GM21786 (cell line): ENCODE results near the gene ARF1.

Experiments used
- ATAC-seq: cut with Tn5 transposase; IDR thresholded peaks from one replicate; pipeline ENCODE4 v1.9.1; 2021; ENCODE audit not compliant: unreplicated experiment

The ARF1 gene

DNA sequence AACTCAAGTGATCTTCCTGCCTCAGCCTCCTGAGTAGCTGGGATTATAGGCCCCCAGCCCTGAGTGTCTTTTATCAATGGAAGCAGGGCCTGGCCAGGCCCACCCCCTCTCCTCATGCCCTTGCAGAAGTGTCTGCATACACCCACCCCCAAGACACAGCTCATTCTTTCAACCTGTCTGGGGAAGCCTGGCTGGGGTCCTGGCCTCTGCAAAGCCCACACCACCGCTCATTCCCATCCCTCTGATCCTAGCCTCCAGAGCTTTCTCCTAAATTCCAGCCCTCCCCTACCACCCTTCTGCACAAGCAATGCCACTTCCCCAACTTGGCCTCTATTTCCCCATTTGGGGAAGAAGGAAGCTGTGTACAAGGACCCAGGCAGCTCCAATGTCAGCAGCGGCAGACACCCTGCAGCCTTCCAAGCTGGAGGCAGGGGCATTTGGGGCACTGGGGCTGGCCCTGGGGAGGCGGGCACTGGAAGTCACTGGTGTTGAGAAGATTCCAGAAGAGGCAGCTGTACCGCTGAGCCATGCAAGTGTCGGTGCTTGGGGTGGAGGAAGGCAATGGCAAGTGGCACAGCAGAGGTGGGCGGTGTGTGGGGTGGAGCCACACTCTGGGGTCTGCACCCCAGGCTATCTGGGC, 33.7 kb upstream of the ARF1 start:
- no peak for ATAC-seq

DNA sequence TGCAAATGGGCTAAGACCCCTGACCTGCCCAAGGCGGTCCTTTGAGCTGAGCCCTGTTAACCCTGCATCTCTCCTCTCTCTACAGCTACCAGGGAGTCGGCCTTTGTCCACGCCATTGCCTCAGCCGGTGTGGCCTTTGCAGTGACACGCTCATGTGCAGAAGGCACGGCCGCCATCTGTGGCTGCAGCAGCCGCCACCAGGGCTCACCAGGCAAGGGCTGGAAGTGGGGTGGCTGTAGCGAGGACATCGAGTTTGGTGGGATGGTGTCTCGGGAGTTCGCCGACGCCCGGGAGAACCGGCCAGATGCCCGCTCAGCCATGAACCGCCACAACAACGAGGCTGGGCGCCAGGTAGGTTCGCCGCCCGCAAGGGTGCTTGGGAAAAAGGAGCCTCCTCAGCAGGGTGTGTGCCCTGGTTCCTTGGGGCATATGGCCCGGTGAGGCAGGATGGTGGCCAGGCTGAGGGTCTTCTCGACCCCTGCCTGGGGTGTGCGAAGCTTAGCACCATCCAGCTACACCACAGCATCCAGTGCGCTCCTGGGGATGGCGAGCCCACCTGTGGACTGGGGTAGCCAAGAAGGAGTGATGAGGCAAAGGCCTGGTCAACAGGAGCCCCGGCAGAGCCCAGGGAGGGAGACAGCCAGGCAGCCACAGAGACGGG, 31.8 kb upstream of the ARF1 start:
- ATAC-seq: no peak

DNA sequence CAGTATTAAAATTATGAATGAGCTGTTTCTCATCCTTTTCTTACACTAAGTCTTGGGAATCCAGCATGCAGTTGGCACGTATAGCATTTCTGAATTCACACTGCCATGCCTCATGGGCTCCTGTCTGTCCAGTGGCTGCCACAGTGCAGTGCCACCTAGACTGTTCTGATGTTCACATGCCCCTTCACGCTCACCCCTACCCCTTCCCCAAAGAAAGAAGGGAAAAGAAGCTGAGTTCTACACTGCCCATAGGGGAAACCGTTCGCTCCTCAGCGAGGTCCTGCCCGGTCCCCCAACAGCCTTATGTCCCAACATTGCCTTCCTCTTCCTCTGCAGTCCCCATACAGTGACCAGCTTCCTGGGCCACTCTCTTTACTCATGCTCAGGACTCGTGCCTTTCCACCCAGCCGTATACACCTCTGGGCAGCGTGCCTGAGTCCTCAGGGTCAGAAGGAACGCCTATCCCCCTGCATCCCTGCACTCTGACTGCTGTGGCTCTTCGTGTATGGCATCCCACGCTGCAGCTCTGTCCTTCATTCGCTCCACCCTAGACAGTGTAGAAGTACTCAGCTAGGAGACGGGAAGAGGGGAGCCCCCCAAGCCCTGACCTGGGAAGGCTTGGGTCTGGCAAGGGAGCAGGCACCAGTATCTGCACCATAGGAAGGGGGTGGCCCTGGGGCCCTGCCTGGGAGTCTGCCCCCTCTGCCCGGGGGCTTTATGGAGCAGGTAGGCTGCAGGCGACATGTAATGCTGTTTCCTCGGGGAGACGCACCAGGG, 24.1 kb upstream of the ARF1 start:
- ATAC-seq: no peak

- ATAC-seq: peak; percentile 27
Observed at GRCh38 chr1:228058949-228059633, 23.4 kb upstream of the ARF1 start.

DNA sequence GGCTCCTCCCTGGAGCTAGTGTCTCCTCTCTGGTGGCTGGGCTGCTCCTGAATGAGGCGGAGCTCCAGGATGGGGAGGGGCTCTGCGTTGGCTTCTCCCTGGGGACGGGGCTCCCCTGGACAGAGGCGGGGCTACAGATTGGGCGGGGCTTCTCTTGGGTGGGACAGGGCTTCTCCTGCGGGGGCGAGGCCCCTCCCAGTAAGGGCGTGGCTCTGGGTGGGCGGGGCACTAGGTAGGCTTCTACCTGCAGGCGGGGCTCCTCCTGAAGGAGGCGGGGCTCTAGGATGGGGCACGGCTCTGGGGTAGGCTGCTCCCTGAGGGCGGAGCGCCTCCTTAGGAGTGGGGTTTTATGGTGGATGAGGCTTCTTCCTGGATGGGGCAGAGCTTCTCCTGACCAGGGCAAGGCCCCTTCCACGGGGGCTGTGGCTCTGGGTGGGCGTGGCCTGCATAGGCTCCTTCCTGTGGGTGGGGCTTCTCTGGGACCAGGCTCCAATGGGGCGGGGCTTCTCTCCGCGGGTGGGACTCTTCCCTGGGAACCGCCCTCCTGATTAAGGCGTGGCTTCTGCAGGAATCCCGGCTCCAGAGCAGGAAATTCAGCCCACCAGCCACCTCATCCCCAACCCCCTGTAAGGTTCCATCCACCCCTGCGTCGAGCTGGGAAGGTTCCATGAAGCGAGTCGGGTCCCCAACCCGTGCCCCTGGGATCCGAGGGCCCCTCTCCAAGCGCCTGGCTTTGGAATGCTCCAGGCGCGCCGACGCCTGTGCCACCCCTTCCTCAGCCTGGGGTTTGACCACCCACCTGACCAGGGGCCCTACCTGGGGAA, 22.7 kb upstream of the ARF1 start:
- peak; percentile 41 for ATAC-seq

DNA sequence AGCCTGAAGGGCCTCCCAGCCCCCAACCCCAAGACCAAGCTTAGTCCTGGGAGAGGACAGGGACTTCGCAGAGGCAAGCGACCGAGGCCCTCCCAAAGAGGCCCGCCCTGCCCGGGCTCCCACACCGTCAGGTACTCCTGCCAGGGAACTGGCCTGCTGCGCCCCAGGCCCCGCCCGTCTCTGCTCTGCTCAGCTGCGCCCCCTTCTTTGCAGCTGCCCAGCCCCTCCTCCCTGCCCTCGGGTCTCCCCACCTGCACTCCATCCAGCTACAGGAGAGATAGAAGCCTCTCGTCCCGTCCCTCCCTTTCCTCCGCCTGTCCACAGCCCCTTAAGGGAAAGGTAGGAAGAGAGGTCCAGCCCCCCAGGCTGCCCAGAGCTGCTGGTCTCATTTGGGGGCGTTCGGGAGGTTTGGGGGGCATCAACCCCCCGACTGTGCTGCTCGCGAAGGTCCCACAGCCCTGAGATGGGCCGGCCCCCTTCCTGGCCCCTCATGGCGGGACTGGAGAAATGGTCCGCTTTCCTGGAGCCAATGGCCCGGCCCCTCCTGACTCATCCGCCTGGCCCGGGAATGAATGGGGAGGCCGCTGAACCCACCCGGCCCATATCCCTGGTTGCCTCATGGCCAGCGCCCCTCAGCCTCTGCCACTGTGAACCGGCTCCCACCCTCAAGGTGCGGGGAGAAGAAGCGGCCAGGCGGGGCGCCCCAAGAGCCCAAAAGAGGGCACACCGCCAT, 21.9 kb upstream of the ARF1 start:
- ATAC-seq: no peak

GRCh38 chr1:228061411-228062084, 21.0 kb upstream of the ARF1 start:
- ATAC-seq: no peak

DNA sequence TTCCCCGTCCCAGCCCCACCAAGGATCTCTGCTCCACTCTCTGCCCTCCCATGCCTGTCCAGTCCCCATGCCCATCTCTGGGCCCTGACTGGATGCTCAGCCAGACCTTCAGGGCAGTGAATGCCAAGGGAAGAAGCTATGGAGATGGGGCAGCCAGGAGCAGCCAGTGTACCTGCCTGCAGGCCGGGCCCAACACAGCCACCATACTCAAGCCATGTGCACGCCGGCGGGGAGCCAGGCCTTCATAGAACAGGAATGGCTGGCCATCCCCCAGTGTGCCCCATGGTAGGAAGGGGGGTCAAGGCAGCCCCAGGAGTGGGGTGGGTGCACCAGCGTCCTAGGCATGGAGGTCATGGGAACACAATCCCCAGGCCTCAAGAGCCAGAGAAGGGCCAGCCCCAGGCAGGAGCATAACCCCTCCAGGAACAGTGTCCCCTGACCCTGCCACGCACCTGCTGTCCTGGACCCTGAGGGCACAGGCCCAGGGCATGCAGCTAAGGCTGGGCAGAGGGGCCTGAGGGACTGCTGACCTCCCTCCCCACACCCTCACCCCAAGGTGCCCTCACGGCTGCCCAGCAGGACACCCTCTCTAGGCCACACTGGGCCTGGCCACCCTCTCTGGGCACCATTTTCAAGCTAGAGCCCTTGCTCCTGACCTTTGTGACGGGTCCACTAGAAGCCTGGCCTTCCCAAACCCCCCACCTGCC, 20.3 kb upstream of the ARF1 start:
- no peak for ATAC-seq

DNA sequence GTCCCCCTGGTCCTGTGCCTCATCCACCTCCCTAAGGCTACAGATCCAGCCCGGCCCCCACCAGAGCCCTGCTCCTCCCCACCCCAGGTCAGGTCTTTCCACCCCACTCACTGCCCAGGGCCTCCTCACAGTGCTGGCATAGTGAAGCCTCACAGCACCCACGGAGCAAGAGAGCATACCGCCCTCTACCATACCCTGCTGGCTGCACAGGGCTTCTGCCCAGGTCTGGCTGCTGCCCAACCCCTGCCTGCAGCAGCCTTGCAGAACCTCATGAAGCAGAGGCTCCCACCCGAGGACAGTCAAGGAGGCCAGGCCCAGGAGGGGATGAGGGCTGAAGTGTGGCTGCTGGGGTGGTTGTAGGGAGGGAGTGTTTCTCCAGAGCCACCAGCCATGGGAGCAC, 19.7 kb upstream of the ARF1 start:
- ATAC-seq: no peak

DNA sequence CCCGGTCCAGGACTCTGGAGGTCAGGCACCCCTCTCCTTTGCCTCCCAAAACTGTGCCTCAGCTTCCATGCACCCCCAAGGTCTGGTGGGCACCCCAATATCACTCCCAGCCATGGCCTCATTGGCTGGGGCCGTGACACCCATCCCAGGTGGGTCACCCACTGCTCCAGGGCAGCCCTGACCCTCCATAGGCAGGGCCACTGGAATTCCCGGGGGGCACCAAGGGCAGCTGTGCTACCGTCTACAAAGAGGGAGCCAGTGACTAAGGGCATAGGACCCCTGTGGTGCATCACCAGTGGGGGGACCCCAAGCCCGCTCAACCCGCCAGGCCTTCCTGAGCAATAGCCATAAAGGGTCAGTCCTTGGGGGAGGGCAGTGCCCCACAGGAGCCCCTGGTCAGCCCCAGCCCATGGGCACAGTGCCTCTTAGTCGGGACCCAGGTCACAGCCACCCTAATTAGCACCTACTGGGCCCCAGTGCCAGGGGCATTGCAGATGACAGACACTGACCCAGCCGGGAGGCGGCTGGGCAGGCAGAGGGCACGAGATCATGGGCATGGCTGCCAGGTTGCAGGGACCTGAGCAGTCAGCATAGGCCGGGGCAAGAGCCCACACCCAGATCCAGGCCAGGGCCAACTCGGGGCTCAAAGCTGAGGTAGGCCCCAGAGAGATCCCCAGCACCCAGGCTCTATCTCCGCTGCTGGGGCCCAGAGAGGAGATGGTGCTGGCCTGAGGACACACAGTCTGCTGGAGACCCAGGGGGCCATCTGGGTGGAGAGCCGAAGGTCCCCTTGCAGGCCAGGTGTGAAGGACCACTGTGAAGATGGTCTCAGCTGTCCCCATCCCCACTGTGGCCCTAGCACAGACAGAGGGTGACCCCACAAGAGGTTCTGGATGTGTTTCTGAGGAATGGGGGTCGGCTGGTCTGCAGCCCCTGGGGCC, 19.0 kb upstream of the ARF1 start:
- no peak for ATAC-seq

- ATAC-seq: no peak
Observed at GRCh38 chr1:228064296-228064695, 18.2 kb upstream of the ARF1 start.

GRCh38 chr1:228064741-228065542, 17.6 kb upstream of the ARF1 start:
- no peak for ATAC-seq

- no peak for ATAC-seq
Observed at GRCh38 chr1:228065543-228066347, 16.8 kb upstream of the ARF1 start.

GRCh38 chr1:228066416-228066815, 16.1 kb upstream of the ARF1 start:
- no peak for ATAC-seq

GRCh38 chr1:228066891-228067654, 15.4 kb upstream of the ARF1 start:
- no peak for ATAC-seq
